Upper lobe of right lung (tissue), 1 donor: ENCODE data around the gene HNRNPA0. TPM values are rescaled to one million over a fixed set of nuclear protein-coding genes. Genes with fewer than 3 reads are reported as not detected.

Experiments
- ATAC-seq: fragments of 200-7000 bp; cut with Tn5 transposase; one replicate; pipeline ENCODE4 v1.9.1; 2020; ENCODE audit warnings: mild to moderate bottlenecking, moderate library complexity
- DNase-seq: peaks from one replicate; pipeline ENCODE4 v3.0.0-alpha.2; 2020
- H3K27ac ChIP-seq: fragments of 200-600 bp; one replicate; pipeline ENCODE4 v1.8.0; 2022
- H3K27me3 ChIP-seq: fragments of 200-600 bp; one replicate; pipeline ENCODE4 v1.8.0; 2022; ENCODE audit warnings: mild to moderate bottlenecking
- H3K36me3 ChIP-seq: fragments of 200-600 bp; one replicate; pipeline ENCODE4 v1.8.0; 2022
- H3K4me1 ChIP-seq: fragments of 200-600 bp; one replicate; pipeline ENCODE4 v1.8.0; 2022
- H3K4me3 ChIP-seq: fragments of 200-600 bp; one replicate; pipeline ENCODE4 v1.8.0; 2022; ENCODE audit warnings: mild to moderate bottlenecking
- H3K9me3 ChIP-seq: fragments of 200-600 bp; one replicate; pipeline ENCODE4 v1.8.0; 2022
- intact Hi-C: fragments of 100-400 bp; cut with DNase I; formaldehyde crosslinking; loops from one replicate; pipeline ENCODE4 v1.11.0; 2022
- total RNA-seq: library from RNA; stranded (reverse); fragmentation: NEBNext Ultra II Directional; extraction: Animal tissue kit (Norgen Biotek cat#: 25700); gene quantifications from one replicate; pipeline ENCODE4 v1.2.1, GENCODE V29; 2021
- TF ChIP-seq, protein P1 (sequence below): fragments of 200-600 bp; IDR thresholded peaks from one replicate; pipeline ENCODE4 v1.8.0; 2022; ENCODE audit warnings: antibody characterized with exemption
- donor health status: DM: no; HTN: yes; CAD: no; lungs with severe emphysema.

Gene HNRNPA0
- total RNA-seq, 1 donor from 2014 or later, result 22.8 TPM

DNA sequence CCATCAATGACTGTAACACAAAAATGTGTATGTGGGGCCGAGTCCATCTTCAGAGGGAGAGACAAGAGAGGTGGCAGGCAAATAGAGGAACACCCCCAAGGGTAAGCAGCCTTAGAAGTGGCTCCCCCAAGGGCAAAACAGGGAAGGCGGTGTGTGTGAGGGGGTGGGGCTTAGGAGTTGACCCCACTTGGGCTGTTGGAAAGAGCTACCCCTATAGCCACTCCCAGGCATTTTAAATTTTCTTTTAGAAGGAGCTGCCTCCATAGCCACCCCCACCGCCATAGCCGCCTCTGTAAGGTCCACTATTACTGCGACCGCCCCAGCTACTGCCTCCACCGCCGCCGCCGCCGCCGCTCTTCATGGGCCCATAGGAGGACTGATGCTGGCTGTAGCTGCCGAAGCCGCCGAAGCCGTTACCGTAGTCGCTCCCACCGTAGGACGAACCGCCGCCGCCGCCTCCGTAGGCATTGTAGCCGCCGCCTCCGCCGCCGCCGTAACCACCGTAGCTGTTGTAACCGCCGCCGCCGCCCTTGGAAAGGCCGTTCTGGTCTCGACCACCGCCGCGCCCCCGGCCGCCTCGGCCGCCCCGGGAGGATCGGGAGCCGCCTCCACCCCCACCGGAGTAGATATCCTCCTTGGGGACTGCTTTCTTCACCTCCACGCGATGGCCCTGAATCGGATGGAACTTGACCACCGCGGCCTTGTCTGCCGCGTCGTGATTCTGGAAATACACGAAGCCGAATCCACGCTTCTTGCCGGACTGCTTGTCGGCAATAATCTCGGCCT is 1.1 kb downstream of the HNRNPA0 start:
- H3K4me1 ChIP-seq, result peaks cover 16% of the 10 kb centered on the region
- H3K36me3 ChIP-seq, result peaks cover 9% of the 10 kb centered on the region
- DNase-seq, result peak; percentile 80
- peak overlapping the region; percentile 82 for H3K4me3 ChIP-seq
- H3K9me3 ChIP-seq, result no peaks in the 10 kb centered on the region
- intact Hi-C loops, result no loop called here
- ATAC-seq, result no peak
- peak overlapping the region; percentile 100 for H3K27ac ChIP-seq
- TF ChIP-seq, protein P1, sequence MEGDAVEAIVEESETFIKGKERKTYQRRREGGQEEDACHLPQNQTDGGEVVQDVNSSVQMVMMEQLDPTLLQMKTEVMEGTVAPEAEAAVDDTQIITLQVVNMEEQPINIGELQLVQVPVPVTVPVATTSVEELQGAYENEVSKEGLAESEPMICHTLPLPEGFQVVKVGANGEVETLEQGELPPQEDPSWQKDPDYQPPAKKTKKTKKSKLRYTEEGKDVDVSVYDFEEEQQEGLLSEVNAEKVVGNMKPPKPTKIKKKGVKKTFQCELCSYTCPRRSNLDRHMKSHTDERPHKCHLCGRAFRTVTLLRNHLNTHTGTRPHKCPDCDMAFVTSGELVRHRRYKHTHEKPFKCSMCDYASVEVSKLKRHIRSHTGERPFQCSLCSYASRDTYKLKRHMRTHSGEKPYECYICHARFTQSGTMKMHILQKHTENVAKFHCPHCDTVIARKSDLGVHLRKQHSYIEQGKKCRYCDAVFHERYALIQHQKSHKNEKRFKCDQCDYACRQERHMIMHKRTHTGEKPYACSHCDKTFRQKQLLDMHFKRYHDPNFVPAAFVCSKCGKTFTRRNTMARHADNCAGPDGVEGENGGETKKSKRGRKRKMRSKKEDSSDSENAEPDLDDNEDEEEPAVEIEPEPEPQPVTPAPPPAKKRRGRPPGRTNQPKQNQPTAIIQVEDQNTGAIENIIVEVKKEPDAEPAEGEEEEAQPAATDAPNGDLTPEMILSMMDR, result no peak
- H3K27me3 ChIP-seq, result no peaks in the 10 kb centered on the region

DNA sequence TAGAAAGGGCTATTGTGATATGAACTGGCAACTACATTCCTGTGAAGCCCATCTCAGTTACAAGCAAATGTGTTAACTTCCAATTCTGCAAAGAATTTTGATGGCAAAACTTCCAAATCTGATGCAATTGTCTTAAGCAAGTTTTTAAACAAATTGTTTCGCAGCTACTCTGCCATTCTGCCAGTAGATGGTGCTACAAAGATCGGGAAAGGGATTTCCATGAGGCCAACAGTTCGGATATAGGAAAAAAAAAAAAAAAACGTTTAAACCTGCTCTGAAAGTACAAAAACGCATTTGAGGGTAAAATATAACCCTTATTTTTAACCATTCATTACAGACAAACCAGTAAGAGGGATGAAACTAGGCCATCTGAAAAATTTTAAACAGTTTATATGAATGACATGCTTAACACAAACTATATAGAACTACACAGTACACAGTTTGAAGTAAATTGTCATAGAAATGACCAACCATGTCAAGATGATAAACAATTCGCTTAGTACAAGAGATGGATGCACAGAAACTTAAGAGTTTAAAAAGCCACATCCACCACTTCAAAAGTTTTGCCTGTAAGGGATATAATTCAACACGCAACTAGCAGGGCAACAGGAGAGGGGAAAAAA is 2.2 kb downstream of the HNRNPA0 start:
- TF ChIP-seq, protein P1, result peak; percentile 78
- ATAC-seq (no peak), DNase-seq (no peak)
- intact Hi-C loops, result no loop called here
- H3K36me3 ChIP-seq, result peaks cover 9% of the 10 kb centered on the region
- H3K4me1 ChIP-seq, result peaks cover 16% of the 10 kb centered on the region
- H3K4me3 ChIP-seq, result peak overlapping the region; percentile 82
- no peaks in the 10 kb centered on the region for H3K27me3 ChIP-seq
- H3K9me3 ChIP-seq, result no peaks in the 10 kb centered on the region
- H3K27ac ChIP-seq, result peak overlapping the region; percentile 26

DNA sequence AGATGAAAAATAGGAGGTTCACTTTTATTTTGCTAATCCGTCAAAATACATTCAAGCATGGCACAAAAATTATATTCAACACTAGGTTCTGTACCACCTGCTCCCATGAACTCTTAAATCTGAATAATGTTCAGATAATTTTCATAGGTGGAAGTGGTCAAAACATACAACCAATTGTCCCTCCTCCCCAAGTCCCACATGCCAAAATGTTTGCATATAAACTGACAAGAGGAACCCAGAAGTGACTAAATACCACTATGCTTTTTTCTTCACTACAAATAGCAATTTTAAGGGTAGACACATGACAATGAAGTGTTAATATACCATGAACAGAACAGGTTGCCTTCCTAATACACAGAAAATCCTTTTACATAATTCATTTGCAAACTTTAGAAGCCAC is 3.7 kb downstream of the HNRNPA0 start:
- Histone ChIP-seq H3K36me3 (peaks cover 9% of the 10 kb centered on the region), H3K27me3 (no peaks in the 10 kb centered on the region), H3K4me1 (peaks cover 16% of the 10 kb centered on the region), H3K9me3 (no peaks in the 10 kb centered on the region), H3K27ac (no peak overlapping the region), H3K4me3 (no peak overlapping the region)
- ATAC-seq, result no peak
- no peak for DNase-seq
- TF ChIP-seq, protein P1, result no peak
- intact Hi-C loops, result no loop called here

DNA sequence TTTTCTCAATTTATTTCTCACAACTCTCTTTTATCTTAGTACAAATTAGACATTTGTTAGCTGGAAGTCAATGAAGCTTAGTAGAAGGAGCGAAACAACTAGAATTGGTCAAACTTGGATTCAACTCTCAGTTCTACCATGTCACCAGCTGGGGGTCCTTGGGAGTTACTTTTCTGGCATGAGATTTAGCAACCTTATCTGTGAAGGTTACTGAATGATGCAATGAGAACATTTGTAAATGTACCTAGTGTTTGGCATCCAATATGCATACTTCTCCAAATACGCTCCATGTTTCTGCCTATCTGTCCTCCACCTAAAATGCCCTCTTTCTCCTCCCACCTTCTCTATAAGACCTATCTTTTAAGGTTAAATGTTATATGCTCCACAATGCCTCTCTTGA is 6.3 kb downstream of the HNRNPA0 start:
- Histone ChIP-seq H3K4me3 (no peak overlapping the region), H3K27ac (no peak overlapping the region), H3K4me1 (peaks cover 16% of the 10 kb centered on the region), H3K27me3 (no peaks in the 10 kb centered on the region), H3K9me3 (no peaks in the 10 kb centered on the region), H3K36me3 (peaks cover 9% of the 10 kb centered on the region)
- no peak for ATAC-seq
- intact Hi-C loops, result no loop called here
- DNase-seq, result no peak
- TF ChIP-seq, protein P1, result no peak

DNA sequence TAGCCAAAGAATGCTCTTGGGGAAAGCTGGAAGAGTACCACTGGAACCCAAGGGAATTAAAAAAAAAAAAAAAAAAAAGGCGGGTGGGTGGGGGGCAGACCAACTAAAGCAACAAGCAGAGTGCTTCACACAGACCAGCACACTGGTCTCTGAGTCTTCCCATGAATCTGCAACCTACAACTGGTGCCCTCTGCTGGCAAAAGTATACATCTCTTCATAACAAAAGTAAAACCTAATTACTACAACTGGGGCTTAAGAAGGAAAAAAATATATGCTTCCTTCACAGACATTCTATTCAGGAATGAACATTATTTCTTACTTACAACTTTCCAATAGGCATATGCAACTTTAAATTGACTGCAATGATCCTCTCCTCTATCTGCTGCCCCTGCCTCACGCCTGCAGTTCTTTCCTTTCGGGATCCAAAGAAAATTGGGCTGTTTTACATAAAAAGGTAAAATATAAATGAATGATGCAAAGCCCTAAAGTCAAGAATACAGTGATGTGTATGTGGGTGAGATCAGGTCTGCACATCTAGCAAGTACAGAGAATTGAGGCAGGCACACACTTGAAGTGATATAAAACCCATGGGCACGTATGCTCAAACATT is 11.0 kb downstream of the HNRNPA0 start:
- H3K9me3 ChIP-seq, result no peaks in the 10 kb centered on the region
- intact Hi-C loops, result loop anchor here (5.0 kb wide), 1 partner anchor 116 kb away; no protein-coding TSS in a partner anchor
- no peak overlapping the region for H3K27ac ChIP-seq
- ATAC-seq (peak; percentile 90), DNase-seq (no peak)
- H3K36me3 ChIP-seq, result no peaks in the 10 kb centered on the region
- H3K27me3 ChIP-seq, result no peaks in the 10 kb centered on the region
- H3K4me1 ChIP-seq, result no peaks in the 10 kb centered on the region
- H3K4me3 ChIP-seq, result no peak overlapping the region
- TF ChIP-seq, protein P1, result peak; percentile 70
